Endothelial cell (in vitro differentiated cells): ENCODE data around the gene SHISA6. TPM values are rescaled to one million over a fixed set of nuclear protein-coding genes. Genes with fewer than 3 reads are reported as not detected.

Source experiments
- DNase-seq: peaks from one replicate; pipeline ENCODE4 v3.0.0; 2021; ENCODE audit warnings: low spot score
- H3K27ac Mint-ChIP-seq: one replicate; pipeline ENCODE4 v1.8.0; 2021; ENCODE audit warnings: mixed read lengths, inconsistent platforms; ENCODE audit not compliant: unreplicated experiment
- H3K27me3 Mint-ChIP-seq: one replicate; pipeline ENCODE4 v1.8.0; 2021; ENCODE audit warnings: mild to moderate bottlenecking, moderate library complexity, mixed read lengths, inconsistent platforms; ENCODE audit not compliant: unreplicated experiment
- H3K36me3 Mint-ChIP-seq: one replicate; pipeline ENCODE4 v1.8.0; 2021; ENCODE audit warnings: mild to moderate bottlenecking, low read depth, mixed read lengths, inconsistent platforms; ENCODE audit not compliant: unreplicated experiment
- H3K4me1 Mint-ChIP-seq: one replicate; pipeline ENCODE4 v1.8.0; 2021; ENCODE audit warnings: mild to moderate bottlenecking, mixed read lengths, inconsistent platforms; ENCODE audit not compliant: unreplicated experiment
- H3K4me3 Mint-ChIP-seq: one replicate; pipeline ENCODE4 v1.8.0; 2021; ENCODE audit warnings: mild to moderate bottlenecking, mixed read lengths, inconsistent platforms; ENCODE audit not compliant: unreplicated experiment
- H3K9me3 Mint-ChIP-seq: one replicate; pipeline ENCODE4 v1.8.0; 2021; ENCODE audit warnings: mixed read lengths, inconsistent platforms; ENCODE audit not compliant: unreplicated experiment
- total RNA-seq: library from RNA; stranded (reverse); fragmentation: NEBNext Ultra II Directional; extraction: Animal tissue kit (Norgen Biotek cat#: 25700); gene quantifications from one replicate; pipeline ENCODE4 v1.2.1, GENCODE V29; 2021; ENCODE audit not compliant: unreplicated experiment
- TF ChIP-seq, protein P1 (sequence below): fragments of 200-600 bp; sonication (generic); IDR thresholded peaks from one replicate; pipeline ENCODE4 v1.5.0; 2021; ENCODE audit warnings: antibody characterized with exemption; ENCODE audit not compliant: unreplicated experiment

The SHISA6 gene
- total RNA-seq, 1 donor from 2014 or later, result not detected

DNA sequence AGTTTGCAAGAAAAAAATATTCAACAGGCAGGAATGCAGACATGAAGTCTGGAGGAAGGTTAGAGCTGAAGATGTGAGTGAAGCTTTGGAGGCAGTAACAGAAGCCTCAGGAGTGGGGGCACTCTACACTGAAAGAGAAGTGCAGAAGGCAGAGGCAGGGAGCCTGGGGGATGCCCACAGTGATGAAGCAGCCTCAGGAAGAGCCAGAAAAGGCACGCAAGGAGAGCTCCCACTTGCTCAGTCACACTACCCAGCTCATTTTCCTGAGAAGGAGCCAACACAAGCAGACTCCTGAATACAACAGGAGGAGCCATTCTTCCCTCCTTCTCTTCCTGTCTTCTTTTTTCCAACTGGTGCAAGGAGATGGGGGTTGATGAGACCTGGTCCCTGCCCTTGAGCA, 312.1 kb downstream of the SHISA6 start:
- no peak overlapping the region for H3K27ac Mint-ChIP-seq
- no peaks in the 10 kb centered on the region for H3K4me1 Mint-ChIP-seq
- H3K4me3 Mint-ChIP-seq, result no peak overlapping the region
- peaks cover 59% of the 10 kb centered on the region for H3K9me3 Mint-ChIP-seq
- DNase-seq, result no peak
- TF ChIP-seq, protein P1, sequence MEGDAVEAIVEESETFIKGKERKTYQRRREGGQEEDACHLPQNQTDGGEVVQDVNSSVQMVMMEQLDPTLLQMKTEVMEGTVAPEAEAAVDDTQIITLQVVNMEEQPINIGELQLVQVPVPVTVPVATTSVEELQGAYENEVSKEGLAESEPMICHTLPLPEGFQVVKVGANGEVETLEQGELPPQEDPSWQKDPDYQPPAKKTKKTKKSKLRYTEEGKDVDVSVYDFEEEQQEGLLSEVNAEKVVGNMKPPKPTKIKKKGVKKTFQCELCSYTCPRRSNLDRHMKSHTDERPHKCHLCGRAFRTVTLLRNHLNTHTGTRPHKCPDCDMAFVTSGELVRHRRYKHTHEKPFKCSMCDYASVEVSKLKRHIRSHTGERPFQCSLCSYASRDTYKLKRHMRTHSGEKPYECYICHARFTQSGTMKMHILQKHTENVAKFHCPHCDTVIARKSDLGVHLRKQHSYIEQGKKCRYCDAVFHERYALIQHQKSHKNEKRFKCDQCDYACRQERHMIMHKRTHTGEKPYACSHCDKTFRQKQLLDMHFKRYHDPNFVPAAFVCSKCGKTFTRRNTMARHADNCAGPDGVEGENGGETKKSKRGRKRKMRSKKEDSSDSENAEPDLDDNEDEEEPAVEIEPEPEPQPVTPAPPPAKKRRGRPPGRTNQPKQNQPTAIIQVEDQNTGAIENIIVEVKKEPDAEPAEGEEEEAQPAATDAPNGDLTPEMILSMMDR, result no peak
- peaks cover 10% of the 10 kb centered on the region for H3K27me3 Mint-ChIP-seq
- H3K36me3 Mint-ChIP-seq, result peaks cover 31% of the 10 kb centered on the region

DNA sequence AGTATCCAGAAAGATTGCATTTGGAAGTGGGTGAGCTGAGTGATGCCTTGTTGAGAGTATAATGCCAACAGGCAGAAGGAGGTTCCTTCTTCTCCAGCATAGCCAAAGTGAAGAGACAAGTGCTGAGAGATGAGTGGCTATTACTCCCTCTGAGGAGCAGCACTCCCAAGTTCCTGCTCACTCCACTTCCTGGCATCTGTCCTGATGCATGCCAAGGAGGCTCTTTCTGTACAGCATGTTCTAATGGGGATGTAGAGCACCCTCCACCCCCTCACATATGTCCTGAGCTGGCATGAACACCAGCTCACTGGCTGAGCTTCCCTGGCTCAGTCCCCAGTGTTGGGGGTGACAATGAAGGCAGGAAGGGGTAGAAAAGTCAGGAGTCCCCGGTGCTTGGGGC, 313.0 kb downstream of the SHISA6 start:
- H3K27ac Mint-ChIP-seq, result no peak overlapping the region
- no peaks in the 10 kb centered on the region for H3K4me1 Mint-ChIP-seq
- DNase-seq, result no peak
- peaks cover 13% of the 10 kb centered on the region for H3K27me3 Mint-ChIP-seq
- TF ChIP-seq, protein P1, result no peak
- peaks cover 31% of the 10 kb centered on the region for H3K36me3 Mint-ChIP-seq
- peak overlapping the region; percentile 40 for H3K4me3 Mint-ChIP-seq
- peaks cover 59% of the 10 kb centered on the region for H3K9me3 Mint-ChIP-seq

DNA sequence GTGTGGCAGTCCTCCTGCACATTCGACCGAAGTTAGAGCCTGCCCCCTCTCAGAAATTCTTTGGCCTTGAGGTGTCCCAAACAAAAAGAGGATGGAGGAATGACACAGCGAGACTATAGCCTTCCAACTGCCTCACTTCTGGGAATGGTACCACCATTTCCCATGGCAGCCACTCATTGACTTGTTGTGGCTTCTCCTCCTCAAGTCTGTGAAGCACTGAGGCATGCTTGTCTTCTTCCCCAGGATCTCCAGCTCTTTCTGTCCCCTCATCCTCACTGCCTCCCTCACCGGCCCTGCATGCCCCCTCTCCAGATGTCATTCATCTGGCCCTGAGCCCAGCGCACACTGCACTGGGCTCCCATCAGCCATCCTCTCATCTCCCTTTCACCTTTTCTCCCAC, 313.5 kb downstream of the SHISA6 start:
- Mint-ChIP-seq H3K4me3 (peak overlapping the region; percentile 1), H3K36me3 (peaks cover 35% of the 10 kb centered on the region), H3K4me1 (no peaks in the 10 kb centered on the region), H3K27ac (no peak overlapping the region), H3K9me3 (peaks cover 59% of the 10 kb centered on the region), H3K27me3 (peaks cover 16% of the 10 kb centered on the region)
- no peak for DNase-seq
- TF ChIP-seq, protein P1, result no peak

DNA sequence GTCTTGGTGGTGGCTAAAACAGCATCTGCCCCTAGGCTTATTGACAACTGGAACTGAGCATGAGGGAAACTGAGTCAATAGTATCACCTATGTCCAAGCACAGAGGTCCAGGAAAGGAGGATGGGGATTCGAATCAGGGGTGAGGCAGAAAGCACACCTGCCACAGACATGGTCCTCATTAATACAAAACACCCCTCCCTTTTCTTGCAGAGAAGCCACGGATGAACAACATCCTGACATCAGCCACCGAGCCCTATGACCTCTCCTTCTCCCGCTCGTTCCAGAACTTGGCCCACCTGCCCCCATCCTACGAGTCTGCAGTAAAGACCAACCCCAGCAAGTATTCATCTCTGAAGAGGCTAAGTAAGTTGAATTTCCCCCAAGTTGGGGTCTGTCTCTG, 314.5 kb downstream of the SHISA6 start:
- no peaks in the 10 kb centered on the region for H3K4me1 Mint-ChIP-seq
- TF ChIP-seq, protein P1, result no peak
- no peak overlapping the region for H3K4me3 Mint-ChIP-seq
- peaks cover 56% of the 10 kb centered on the region for H3K9me3 Mint-ChIP-seq
- no peak for DNase-seq
- peaks cover 33% of the 10 kb centered on the region for H3K36me3 Mint-ChIP-seq
- H3K27me3 Mint-ChIP-seq, result peaks cover 13% of the 10 kb centered on the region
- no peak overlapping the region for H3K27ac Mint-ChIP-seq

DNA sequence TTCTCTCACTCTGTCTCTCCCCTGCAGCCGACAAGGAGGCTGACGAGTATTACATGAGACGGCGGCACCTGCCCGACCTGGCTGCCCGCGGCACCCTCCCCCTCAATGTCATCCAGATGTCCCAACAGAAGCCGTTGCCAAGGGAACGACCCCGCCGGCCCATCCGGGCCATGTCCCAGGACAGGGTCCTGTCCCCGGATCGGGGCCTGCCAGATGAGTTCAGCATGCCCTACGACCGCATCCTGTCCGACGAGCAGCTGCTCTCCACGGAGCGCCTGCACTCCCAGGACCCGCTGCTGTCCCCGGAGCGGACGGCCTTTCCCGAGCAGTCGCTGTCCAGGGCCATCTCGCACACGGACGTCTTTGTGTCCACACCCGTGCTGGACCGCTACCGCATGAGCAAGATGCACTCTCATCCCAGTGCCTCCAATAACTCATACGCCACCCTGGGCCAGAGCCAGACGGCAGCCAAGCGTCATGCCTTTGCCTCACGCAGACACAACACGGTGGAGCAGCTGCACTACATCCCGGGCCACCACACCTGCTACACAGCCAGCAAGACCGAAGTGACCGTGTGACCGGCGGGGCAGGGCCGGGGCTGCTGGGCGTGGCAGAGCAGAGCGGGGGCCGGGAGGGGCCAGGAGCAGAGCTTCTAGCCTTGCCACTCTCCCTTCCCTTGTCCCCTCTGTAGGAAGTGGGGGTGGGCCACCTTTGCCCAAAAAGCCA, 316.9 kb downstream of the SHISA6 start:
- H3K36me3 Mint-ChIP-seq, result peaks cover 41% of the 10 kb centered on the region
- H3K27ac Mint-ChIP-seq, result no peak overlapping the region
- no peak for DNase-seq
- TF ChIP-seq, protein P1, result no peak
- peaks cover 13% of the 10 kb centered on the region for H3K27me3 Mint-ChIP-seq
- no peaks in the 10 kb centered on the region for H3K4me1 Mint-ChIP-seq
- H3K9me3 Mint-ChIP-seq, result peaks cover 56% of the 10 kb centered on the region
- no peak overlapping the region for H3K4me3 Mint-ChIP-seq
